RPMI8226 (cell line): ENCODE results near the gene CD151.

Source experiments
- DNase-seq: peaks from one replicate; pipeline ENCODE4 v3.0.0-alpha.2; 2015

The CD151 gene

DNA sequence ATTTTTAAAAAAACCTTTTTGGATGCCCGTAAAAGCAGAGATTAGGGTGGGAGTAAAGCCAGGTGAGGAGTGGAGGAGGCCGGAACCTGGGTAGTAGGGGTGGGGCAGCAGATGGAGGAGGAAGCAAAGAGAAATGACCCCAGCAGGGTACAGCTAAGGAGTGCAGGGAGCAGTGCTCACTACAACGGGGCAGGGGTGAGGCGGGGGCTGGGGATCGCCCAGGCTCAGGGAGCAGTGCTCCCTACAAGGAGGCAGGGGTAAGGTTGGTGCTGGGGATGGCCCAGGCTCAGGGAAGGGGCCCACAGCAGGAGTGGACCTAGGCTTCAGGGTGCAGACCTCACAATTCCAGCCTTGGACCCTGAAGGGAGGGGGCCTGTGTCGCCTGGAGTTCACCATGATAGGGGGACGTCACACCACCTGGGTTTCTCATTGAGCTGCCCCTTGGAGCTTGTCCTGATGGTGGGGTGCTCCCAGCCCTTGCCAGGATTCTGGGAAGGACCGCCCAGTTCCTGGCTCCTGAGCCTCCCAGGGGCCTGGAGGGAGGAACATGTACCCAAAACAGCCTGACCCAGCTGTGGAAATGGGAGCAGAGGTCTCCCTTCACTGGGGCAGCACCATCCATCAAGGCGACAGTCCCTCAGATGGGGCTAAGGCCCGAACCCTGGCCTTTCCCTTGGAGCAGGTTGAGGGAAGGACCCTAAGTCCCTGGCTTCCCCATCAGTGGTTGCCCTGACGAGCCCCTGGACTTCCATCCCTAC, 16.9 kb upstream of the CD151 start:
- no peak for DNase-seq

DNA sequence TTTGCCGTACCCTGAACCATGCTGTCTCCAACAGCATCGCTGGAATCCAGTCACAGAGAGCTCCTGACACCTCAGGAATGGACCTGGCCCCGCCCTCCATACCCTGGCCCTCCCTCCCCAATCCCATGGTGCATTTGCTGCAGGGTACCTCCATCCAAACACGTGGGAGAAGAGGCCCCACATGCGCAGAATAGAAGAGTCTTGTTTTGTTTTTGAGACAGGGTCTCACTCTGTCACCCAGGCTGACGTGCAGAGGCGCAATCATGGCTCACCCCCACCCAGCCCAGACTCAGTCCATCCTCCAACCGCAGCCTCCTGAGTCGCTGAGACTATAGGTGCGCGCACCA, 16.3 kb upstream of the CD151 start:
- DNase-seq: no peak

DNA sequence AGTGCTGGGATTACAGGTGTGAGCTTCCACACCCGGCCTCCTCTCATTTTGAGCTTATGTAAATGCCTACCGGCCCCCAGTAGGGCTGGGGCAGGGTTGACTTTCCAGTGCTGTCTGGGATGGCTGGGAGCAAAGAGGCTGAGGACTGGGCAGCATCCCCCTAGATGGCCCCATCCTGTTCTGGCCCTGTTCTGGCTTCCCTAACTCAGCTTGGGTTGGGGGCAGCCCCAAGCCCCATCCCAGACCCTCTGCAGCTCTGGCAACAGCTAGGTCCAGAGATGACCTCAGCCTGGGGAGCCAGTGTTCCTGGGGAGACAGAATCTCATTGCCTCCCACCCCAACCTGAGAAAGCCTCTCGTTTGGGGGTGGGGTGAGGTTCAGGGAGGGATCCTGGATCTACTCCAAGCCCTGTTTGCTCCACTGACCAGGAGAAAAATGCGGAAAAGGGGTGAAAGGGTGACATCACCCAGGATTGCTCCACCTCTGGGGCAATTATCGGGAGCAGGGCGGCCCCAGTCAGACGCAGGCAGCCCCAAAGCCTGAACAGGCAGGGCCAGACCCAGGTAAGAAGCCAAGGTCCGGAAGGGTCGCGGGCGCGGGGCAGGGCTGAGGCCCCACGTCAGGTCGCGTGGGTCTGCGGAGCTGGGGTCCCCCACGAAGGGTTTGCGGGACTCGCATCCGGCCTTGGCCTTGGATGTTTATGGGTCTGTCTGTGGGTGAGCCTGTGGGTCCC, 14.2 kb upstream of the CD151 start, which contains the start of gene PNPLA2:
TSS of gene PNPLA2 (plus strand) at position 519 of the 733 bp plus-strand sequence. CDS start 805 bp downstream, outside the sequence.
- DNase-seq: no peak

DNA sequence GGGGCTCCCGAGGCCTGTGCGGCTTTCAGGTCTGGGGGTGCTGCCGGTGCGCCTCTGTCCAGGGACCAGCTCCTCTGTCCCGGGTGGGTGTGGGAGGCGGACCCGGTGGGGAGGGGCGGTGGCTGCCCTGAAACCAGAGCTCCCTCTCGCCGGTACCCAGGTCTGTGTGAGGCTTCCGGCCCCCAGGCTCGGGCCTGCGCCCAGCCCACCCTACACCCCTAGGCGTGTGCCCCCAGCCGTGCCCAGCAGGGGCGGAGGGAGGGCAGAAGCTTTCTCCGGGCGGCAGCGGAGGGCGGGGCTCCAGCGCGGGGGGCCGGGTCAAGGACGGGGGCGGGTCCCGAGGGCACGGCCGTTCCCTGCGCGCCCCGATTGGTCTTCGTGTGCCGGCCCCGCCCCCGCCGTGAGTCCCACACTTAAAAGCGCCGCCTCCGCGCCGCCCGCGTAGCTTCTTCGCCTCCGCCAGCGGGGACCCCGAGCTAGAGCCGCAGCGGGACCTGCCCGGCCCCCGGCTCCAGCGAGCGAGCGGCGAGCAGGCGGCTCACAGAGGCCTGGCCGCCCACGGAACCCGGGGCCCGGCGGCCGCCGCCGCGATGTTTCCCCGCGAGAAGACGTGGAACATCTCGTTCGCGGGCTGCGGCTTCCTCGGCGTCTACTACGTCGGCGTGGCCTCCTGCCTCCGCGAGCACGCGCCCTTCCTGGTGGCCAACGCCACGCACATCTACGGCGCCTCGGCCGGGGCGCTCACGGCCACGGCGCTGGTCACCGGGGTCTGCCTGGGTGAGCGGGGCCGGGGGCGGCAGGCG, 13.4 kb upstream of the CD151 start:
- DNase-seq: peak; percentile 94

GRCh38 chr11:819943-820649, 12.7 kb upstream of the CD151 start:
- DNase-seq: peak; percentile 96

DNA sequence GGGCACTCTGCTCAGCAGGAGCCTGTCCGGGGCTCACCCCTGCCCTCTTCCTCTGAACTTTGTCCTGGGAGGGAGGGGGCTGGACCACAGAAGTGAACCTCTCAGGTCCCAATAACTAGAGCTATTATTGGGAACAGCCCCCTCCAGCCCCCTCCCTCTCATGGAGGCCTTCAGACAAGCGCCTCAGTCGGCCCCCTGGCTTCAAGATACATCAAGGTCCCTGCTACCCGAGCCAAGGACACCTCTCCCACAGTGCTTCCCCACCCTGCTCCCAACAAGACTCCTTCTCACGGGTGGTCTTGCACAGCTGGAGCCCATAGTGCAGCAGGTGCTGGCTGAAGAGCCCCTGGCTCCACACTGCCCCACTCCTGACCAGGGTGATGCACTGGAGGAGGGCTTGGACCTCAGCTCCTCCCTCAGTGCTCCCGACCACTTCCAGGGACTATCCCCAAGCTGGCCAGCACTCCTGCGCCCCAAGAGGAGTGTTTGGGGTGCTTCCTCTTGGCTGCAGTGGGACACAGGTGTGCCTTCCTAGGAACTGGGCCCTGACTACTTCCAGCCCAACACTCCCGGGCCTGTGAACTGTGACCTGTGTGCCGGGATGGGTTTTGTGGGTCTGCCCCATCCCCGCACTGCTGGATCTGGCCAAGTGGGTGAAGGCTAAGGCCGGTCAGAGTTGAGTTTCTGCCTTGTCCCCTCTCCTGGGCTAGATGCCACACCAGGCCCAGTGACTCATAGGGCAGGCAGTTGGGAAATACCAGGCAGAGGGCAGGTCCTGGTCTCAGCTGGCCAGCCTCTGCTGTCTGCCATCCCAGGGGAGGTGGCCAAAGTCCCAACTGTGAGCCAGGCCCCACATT, 11.9 kb upstream of the CD151 start:
- no peak for DNase-seq

GRCh38 chr11:821512-822371, 11.0 kb upstream of the CD151 start:
- no peak for DNase-seq

- DNase-seq: no peak
Observed at GRCh38 chr11:823441-824291, 9.1 kb upstream of the CD151 start.

GRCh38 chr11:824292-824880, 8.4 kb upstream of the CD151 start:
- no peak for DNase-seq

- no peak for DNase-seq
Observed at GRCh38 chr11:824942-825341, 7.8 kb upstream of the CD151 start.

GRCh38 chr11:825366-826226, 7.2 kb upstream of the CD151 start:
- no peak for DNase-seq

- DNase-seq: no peak
Observed at GRCh38 chr11:826227-826621, 6.5 kb upstream of the CD151 start.

DNA sequence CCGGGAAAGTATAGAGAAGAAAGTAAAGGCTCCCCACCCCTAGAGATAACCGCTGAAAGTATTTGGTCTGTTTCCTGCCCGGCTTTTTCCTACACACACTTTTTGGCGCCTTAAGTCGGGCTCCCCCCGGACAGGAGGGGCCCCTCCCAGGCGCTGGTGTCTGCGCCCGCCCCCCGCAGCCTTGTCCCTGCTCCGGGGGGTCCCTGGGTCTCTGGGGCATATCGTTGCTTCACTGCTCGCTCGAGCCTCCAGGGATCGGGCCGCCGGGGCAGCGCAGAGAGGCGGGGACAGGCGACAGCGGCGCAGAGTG, 6.0 kb upstream of the CD151 start:
- no peak for DNase-seq

GRCh38 chr11:827146-827896, 5.4 kb upstream of the CD151 start:
- DNase-seq: peak; percentile 77

- no peak for DNase-seq
Observed at GRCh38 chr11:827897-828192, 4.9 kb upstream of the CD151 start, which contains the start of gene CRACR2B. Gene CRACR2B, plus strand, starts transcription at chr11:827919. Its CDS starts 689 bp downstream, at chr11:828608.

DNA sequence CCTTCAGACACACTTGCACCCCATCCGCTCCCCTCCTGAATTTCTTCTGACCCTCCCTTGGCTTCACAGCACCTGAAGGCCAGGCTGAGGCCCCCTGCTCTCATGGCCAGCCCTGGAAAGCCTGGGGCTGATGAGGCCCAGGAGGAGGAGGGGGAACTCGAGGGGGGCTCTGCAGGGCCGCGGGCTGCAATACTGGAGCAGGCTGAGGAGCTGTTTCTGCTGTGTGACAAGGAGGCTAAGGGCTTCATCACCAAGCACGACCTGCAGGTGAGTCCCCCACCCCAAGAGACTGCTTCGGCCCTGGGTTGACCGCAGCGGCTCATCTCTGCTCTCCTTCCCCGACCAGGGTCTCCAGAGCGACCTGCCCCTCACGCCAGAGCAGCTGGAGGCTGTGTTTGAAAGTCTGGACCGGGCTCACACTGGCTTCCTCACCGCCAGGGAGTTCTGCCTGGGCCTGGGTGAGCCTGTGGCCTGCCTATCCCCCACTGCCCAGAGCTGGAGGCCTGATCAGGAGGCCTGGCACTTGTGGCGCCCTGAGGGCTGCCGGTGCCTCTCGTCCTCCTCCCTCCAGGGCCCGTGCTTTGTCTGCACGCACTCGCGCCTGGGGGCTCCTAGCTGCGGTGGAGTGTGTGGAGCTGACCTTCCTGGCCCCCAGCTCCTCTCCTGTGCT, 4.1 kb upstream of the CD151 start:
- DNase-seq: no peak

DNA sequence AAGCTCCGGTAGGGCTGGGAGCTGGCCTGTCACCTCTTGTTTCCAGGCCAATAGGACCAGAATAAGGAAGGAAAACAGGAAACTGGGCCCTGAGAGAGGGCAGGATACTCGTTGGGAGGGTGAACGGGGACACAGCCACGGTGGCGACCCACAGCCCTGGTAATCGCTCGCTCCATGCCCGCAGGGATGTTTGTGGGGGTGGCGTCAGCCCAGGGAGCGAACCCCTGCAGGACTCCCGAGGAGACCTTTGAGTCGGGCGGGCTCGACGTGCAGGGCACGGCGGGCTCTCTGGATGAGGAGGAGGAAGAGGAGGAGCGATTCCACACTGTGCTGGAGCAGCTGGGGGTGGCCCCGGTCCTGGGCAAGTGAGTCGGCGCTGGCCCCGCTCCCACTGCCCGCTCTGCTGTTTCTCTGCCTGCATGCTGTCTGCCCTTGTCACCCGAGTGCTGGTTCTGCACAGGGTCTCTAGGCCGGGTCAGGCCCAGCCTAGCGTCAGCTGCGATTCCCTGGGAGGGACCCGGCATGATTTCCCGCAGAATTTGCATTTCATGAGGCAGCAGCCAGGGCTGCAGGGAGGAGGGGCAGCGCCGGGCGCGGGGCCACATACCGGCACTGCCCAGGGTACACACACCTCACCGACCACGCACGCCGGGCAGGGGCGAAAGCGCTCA, 3.4 kb upstream of the CD151 start:
- DNase-seq: no peak
